ENCODE data around the gene FRMPD4. TPM values are rescaled to one million over a fixed set of nuclear protein-coding genes. Genes with fewer than 3 reads are reported as not detected.
"Not testable (repeated sequence)": the region's sequence is repeated elsewhere in the genome, so short reads cannot be mapped to it uniquely, and the experiment has no call there.

FRMPD4 gene
- total and polyA plus RNA-seq, 10 donors: not detected

- no peak for DNase-seq
- peaks cover 0 to 4% (median 0%) of the 10 kb centered on the region in 7 donors for H3K27me3 ChIP-seq (replicated peaks in 1 of 7)
- intact Hi-C loops (cut with DNase I; ENCODE audit: low total_unique reads): no loop called here
Measured at GRCh38 chrX:12526306-12526705, 388.0 kb downstream of the FRMPD4 start.

GRCh38 chrX:12538096-12538495 lies 399.8 kb downstream of the FRMPD4 start:
- H3K27me3 ChIP-seq (replicated peaks in 1 of 7); DNase-seq; H3K36me3 ChIP-seq; intact Hi-C loops (cut with DNase I; ENCODE audit: low total_unique reads); H3K4me3 ChIP-seq; H3K4me1 ChIP-seq; H3K27ac ChIP-seq; H3K9me3 ChIP-seq: not testable (repeated sequence)
- WGBS, 5 donors: 74 to 93% (median 79%) methylated on average over 3 to 11 of the region's 11 CpGs

More at GRCh38 chrX:12526306-12526705, 388.0 kb downstream of the FRMPD4 start:
- Histone ChIP-seq H3K4me3 (no peak overlapping the region), H3K27ac (no peak overlapping the region), H3K9me3 (no peaks in the 10 kb centered on the region), H3K4me1 (no peaks in the 10 kb centered on the region), H3K36me3 (no peaks in the 10 kb centered on the region)
- 36 to 47% (median 45%) methylated on average over 5 of the region's 5 CpGs for WGBS, 5 donors
- TF ChIP-seq CTCF (IDR thresholded peaks at IDR 0.05 in 8 of 11, conservative IDR thresholded peaks at IDR 0.05 in 3 of 11): no peak
- TF ChIP-seq POLR2A (IDR thresholded peaks at IDR 0.05): no peak
- no peak for TF ChIP-seq POLR2AphosphoS5 (IDR thresholded peaks at IDR 0.05)

- H3K9me3 ChIP-seq; DNase-seq; H3K27ac ChIP-seq; H3K4me1 ChIP-seq; H3K4me3 ChIP-seq; H3K27me3 ChIP-seq (replicated peaks in 1 of 7); H3K36me3 ChIP-seq; intact Hi-C loops (cut with DNase I; ENCODE audit: low total_unique reads): not testable (repeated sequence)
- 80 to 90% (median 83%) methylated on average over 2 to 3 of the region's 3 CpGs for WGBS, 5 donors
Measured at GRCh38 chrX:12542251-12542650, 404.0 kb downstream of the FRMPD4 start.

GRCh38 chrX:12548341-12548740 lies 410.1 kb downstream of the FRMPD4 start:
- Histone ChIP-seq H3K4me1 (no peaks in the 10 kb centered on the region), H3K36me3 (no peaks in the 10 kb centered on the region), H3K27ac (no peak overlapping the region), H3K27me3 (replicated peaks in 1 of 7) (no peaks in the 10 kb centered on the region), H3K9me3 (no peaks in the 10 kb centered on the region), H3K4me3 (no peak overlapping the region)
- intact Hi-C loops (cut with DNase I; ENCODE audit: low total_unique reads): no loop called here
- WGBS, 5 donors: 49 to 86% (median 78%) methylated on average over 3 of the region's 3 CpGs
- DNase-seq: no peak
- no peak for TF ChIP-seq POLR2A (IDR thresholded peaks at IDR 0.05)
- TF ChIP-seq CTCF (IDR thresholded peaks at IDR 0.05 in 8 of 11, conservative IDR thresholded peaks at IDR 0.05 in 3 of 11): no peak
- TF ChIP-seq POLR2AphosphoS5 (IDR thresholded peaks at IDR 0.05): no peak

- intact Hi-C loops (cut with DNase I; ENCODE audit: low total_unique reads): no loop called here
- H3K4me3 ChIP-seq: no peak overlapping the region
- no peak overlapping the region for H3K27ac ChIP-seq
- H3K36me3 ChIP-seq: no peaks in the 10 kb centered on the region
- no peaks in the 10 kb centered on the region for H3K4me1 ChIP-seq
- DNase-seq: no peak
- 0 to 7% (median 4%) methylated on average over 1 of the region's 1 CpG for WGBS, 5 donors
- H3K27me3 ChIP-seq (replicated peaks in 1 of 7): no peaks in the 10 kb centered on the region
- TF ChIP-seq CTCF (IDR thresholded peaks at IDR 0.05 in 8 of 11, conservative IDR thresholded peaks at IDR 0.05 in 3 of 11) (no peak), POLR2AphosphoS5 (IDR thresholded peaks at IDR 0.05) (no peak)
- no peaks in the 10 kb centered on the region for H3K9me3 ChIP-seq
Measured at GRCh38 chrX:12548746-12549145, 410.5 kb downstream of the FRMPD4 start.
